ENCODE measurements around the gene OSBPL2. TPM values are rescaled to one million over a fixed set of nuclear protein-coding genes. Genes with fewer than 3 reads are reported as not detected.

OSBPL2 gene
- total RNA-seq, 1 experiment from 2014 or later, result 49.5 TPM

GRCh38 chr20:62293946-62294345, 55.6 kb downstream of the OSBPL2 start (continued):
- TF ChIP-seq ARID4B (CRISPR knock-in tag; IDR thresholded peaks at IDR 0.05; ENCODE audit: borderline replicate concordance), result no peak
- no peak for TF ChIP-seq ATF6 (CRISPR knock-in tag; IDR thresholded peaks at IDR 0.05)

GRCh38 chr20:62294516-62294915, 56.2 kb downstream of the OSBPL2 start:
- Mint-ChIP-seq H3K27me3 (ENCODE audit: low read depth) (no peaks in the 10 kb centered on the region), H3K4me1 (no peaks in the 10 kb centered on the region), H3K36me3 (peaks cover 30% of the 10 kb centered on the region), H3K9me3 (no peaks in the 10 kb centered on the region), H3K27ac (no peak overlapping the region), H3K4me3 (no peak overlapping the region)
- ChIA-PET CTCF (no interaction called here), POLR2A (no interaction called here)
- TF ChIP-seq SOX15 (CRISPR knock-in tag; IDR thresholded peaks at IDR 0.05) (no peak), ZNF138 (CRISPR knock-in tag; conservative IDR thresholded peaks at IDR 0.05) (no peak), RELA (CRISPR knock-in tag; IDR thresholded peaks at IDR 0.05; ENCODE audit: borderline replicate concordance) (no peak), FOXP1 (CRISPR knock-in tag; IDR thresholded peaks at IDR 0.05; ENCODE audit: borderline replicate concordance) (no peak), AFF4 (CRISPR knock-in tag; IDR thresholded peaks at IDR 0.05; ENCODE audit: borderline replicate concordance) (no peak), JAZF1 (CRISPR knock-in tag; IDR thresholded peaks at IDR 0.05) (no peak), IRF2 (CRISPR knock-in tag; IDR thresholded peaks at IDR 0.05; ENCODE audit: borderline replicate concordance, low read depth) (no peak), ETV6 (CRISPR knock-in tag; IDR thresholded peaks at IDR 0.05) (no peak), NFATC4 (CRISPR knock-in tag; IDR thresholded peaks at IDR 0.05) (no peak), KAT7 (CRISPR knock-in tag; IDR thresholded peaks at IDR 0.05; ENCODE audit: borderline replicate concordance) (no peak), CDX4 (CRISPR knock-in tag; IDR thresholded peaks at IDR 0.05; ENCODE audit: borderline replicate concordance) (no peak), SMAD3 (CRISPR knock-in tag; IDR thresholded peaks at IDR 0.05; ENCODE audit: borderline replicate concordance) (no peak), NR2C2 (CRISPR knock-in tag; IDR thresholded peaks at IDR 0.05) (no peak), E2F1 (CRISPR knock-in tag; IDR thresholded peaks at IDR 0.05) (no peak), E2F4 (CRISPR knock-in tag; IDR thresholded peaks at IDR 0.05; ENCODE audit: borderline replicate concordance, low read depth) (no peak), IRF1 (CRISPR knock-in tag; IDR thresholded peaks at IDR 0.05) (no peak), ZSCAN18 (CRISPR knock-in tag; IDR thresholded peaks at IDR 0.05) (no peak), ATF3 (CRISPR knock-in tag; conservative IDR thresholded peaks at IDR 0.05) (no peak)
- ATAC-seq, result no peak
- no peak for DNase-seq (ENCODE audit: low spot score)

All from WTC11 (cell line).